ENCODE data around the gene SDR42E1.

GRCh38 chr16:82043680-82044584 is 32.7 kb upstream of the SDR42E1 start:
- TF ChIP-seq POLR2A (IDR thresholded peaks at IDR 0.05) (no peak), CTCF (IDR thresholded peaks at IDR 0.05) (no peak), EP300 (IDR thresholded peaks at IDR 0.05) (no peak)
